Measurements from ENCODE around the gene SMC3.

- TF ChIP-seq CTCF (IDR thresholded peaks at IDR 0.05), result no peak
- no peak for TF ChIP-seq POLR2A (IDR thresholded peaks at IDR 0.05)
- no peak for TF ChIP-seq POLR2AphosphoS5 (IDR thresholded peaks at IDR 0.05)
Observed at GRCh38 chr10:110566472-110567200, 859 bp upstream of the SMC3 start.
